EL (cell line): ENCODE measurements around the gene CD2AP.
"Not testable (repeated sequence)": the region's sequence is repeated elsewhere in the genome, so short reads cannot be mapped to it uniquely, and the experiment has no call there.

Experiments
- DNase-seq: peaks from one replicate; pipeline ENCODE4 v3.0.0-alpha.2; 2016

The CD2AP gene

GRCh38 chr6:47574789-47575188 is 97.2 kb downstream of the CD2AP start:
- DNase-seq: no peak

- DNase-seq: peak; percentile 2
These were observed 101.5 kb downstream of the CD2AP start for GRCh38 chr6:47579040-47579439.

- no peak for DNase-seq
These were observed 104.0 kb downstream of the CD2AP start for GRCh38 chr6:47581591-47581990.

- DNase-seq: peak; percentile 38
These were observed 109.9 kb downstream of the CD2AP start for GRCh38 chr6:47587493-47587892.

- DNase-seq: no peak
These were observed 114.7 kb downstream of the CD2AP start for GRCh38 chr6:47592131-47592840.

- no peak for DNase-seq
These were observed 116.4 kb downstream of the CD2AP start for GRCh38 chr6:47593979-47594378.

GRCh38 chr6:47595785-47596184 is 118.2 kb downstream of the CD2AP start:
- DNase-seq: no peak

- DNase-seq: no peak
These were observed 120.8 kb downstream of the CD2AP start for GRCh38 chr6:47598367-47598766.

GRCh38 chr6:47599512-47599911 is 121.9 kb downstream of the CD2AP start:
- no peak for DNase-seq

GRCh38 chr6:47603227-47603626 is 125.6 kb downstream of the CD2AP start:
- DNase-seq: no peak

- no peak for DNase-seq
These were observed 126.4 kb downstream of the CD2AP start for GRCh38 chr6:47603995-47604394.

GRCh38 chr6:47621838-47622449 is 144.4 kb downstream of the CD2AP start:
- no peak for DNase-seq

GRCh38 chr6:47626782-47627181 is 149.2 kb downstream of the CD2AP start:
- DNase-seq: no peak

GRCh38 chr6:47628448-47629272 is 151.1 kb downstream of the CD2AP start:
- no peak for DNase-seq

GRCh38 chr6:47629954-47630353 is 152.4 kb downstream of the CD2AP start:
- DNase-seq: no peak

GRCh38 chr6:47630587-47630986 is 153.0 kb downstream of the CD2AP start:
- no peak for DNase-seq

GRCh38 chr6:47631269-47631772 is 153.7 kb downstream of the CD2AP start:
- peak; percentile 55 for DNase-seq

- no peak for DNase-seq
These were observed 154.2 kb downstream of the CD2AP start for GRCh38 chr6:47631797-47632196.

- DNase-seq: peak; percentile 4
These were observed 155.6 kb downstream of the CD2AP start for GRCh38 chr6:47633141-47633540.

GRCh38 chr6:47634210-47635047 is 156.8 kb downstream of the CD2AP start:
- DNase-seq: no peak

GRCh38 chr6:47646689-47647088 is 169.1 kb downstream of the CD2AP start:
- no peak for DNase-seq

- DNase-seq: no peak
These were observed 169.6 kb downstream of the CD2AP start for GRCh38 chr6:47647188-47647587.

GRCh38 chr6:47647626-47648025 is 170.0 kb downstream of the CD2AP start:
- DNase-seq: not testable (repeated sequence)
